ENCODE data around the gene KLHDC4. TPM values are rescaled to one million over a fixed set of nuclear protein-coding genes. Genes with fewer than 3 reads are reported as not detected.
A peak's percentile ranks its signal among the peaks of the same experiment; 100 is the strongest.

KLHDC4 gene
- polyA plus RNA-seq, 2 of the 4 experiments (the other 2 are of a cell fraction): 25.9 to 37.2 TPM

- Histone ChIP-seq H3K9me3 (peaks cover 9% of the 10 kb centered on the region), H3K4me1 (no peaks in the 10 kb centered on the region), H3K27ac (no peak overlapping the region), H3K4me3 (no peak overlapping the region), H3K4me2 (no peak overlapping the region)
- 62% methylated on average over 25 of the region's 25 CpGs for WGBS (ENCODE audit: missing lambda C conversion rate)
- FAIRE-seq (no peak), ATAC-seq (peak in 1 of 2 experiments; percentile 39; a peak in 2 of 6 replicates), DNase-seq (ENCODE audit: low read depth in 1 of 2, low spot score in 1 of 2) (no peak)
- TF ChIP-seq MAFK (IDR thresholded peaks at IDR 0.05; ENCODE audit: partially characterized antibody) (peak; percentile 82), CEBPB (IDR thresholded peaks at IDR 0.05) (no peak)
- CTCF ChIA-PET: interaction anchor here (1.8 kb wide), 1 partner anchor 27 kb away, joined by 9 read pairs; no protein-coding TSS in a partner anchor
- POLR2A ChIA-PET: no interaction called here
These were observed 103.3 kb downstream of the KLHDC4 start for GRCh38 chr16:87662254-87663204.

- no peak for FAIRE-seq
- POLR2A ChIA-PET: no interaction called here
These were observed 104.2 kb downstream of the KLHDC4 start for GRCh38 chr16:87661561-87661960.

GRCh38 chr16:87658564-87659225 lies 107.1 kb downstream of the KLHDC4 start:
- no peak overlapping the region for H3K4me3 ChIP-seq
- no peak for DNase-seq (ENCODE audit: low read depth in 1 of 2, low spot score in 1 of 2)
- POLR2A ChIA-PET: no interaction called here
- no peak for TF ChIP-seq MAX (IDR thresholded peaks at IDR 0.05)
- TF ChIP-seq SMC3 (IDR thresholded peaks at IDR 0.05): no peak
- no peak for TF ChIP-seq NPAS2 (CRISPR knock-in tag; IDR thresholded peaks at IDR 0.05; ENCODE audit: borderline replicate concordance)
- TF ChIP-seq CBX8 (IDR thresholded peaks at IDR 0.05): no peak
- no peak for FAIRE-seq
- H3K9me3 ChIP-seq: peaks cover 12% of the 10 kb centered on the region
- ATAC-seq: no peak
- H3K27ac ChIP-seq: no peak overlapping the region
- WGBS (ENCODE audit: missing lambda C conversion rate): 46% methylated on average over 13 of the region's 14 CpGs
- no peak overlapping the region for H3K4me2 ChIP-seq
- CTCF ChIA-PET: interaction anchor here (0.7 to 2.7 kb wide), 3 partner anchors 8 to 23 kb away, joined by 3 to 15 read pairs (median 5); no protein-coding TSS in a partner anchor
- no peaks in the 10 kb centered on the region for H3K4me1 ChIP-seq

More at GRCh38 chr16:87661561-87661960, 104.2 kb downstream of the KLHDC4 start:
- CTCF ChIA-PET: interaction anchor here (2.7 kb wide), 1 partner anchor 26 kb away, joined by 15 read pairs; no protein-coding TSS in a partner anchor
- Histone ChIP-seq H3K4me2 (no peak overlapping the region), H3K4me1 (no peaks in the 10 kb centered on the region), H3K27ac (no peak overlapping the region), H3K4me3 (no peak overlapping the region), H3K9me3 (peaks cover 12% of the 10 kb centered on the region)
- TF ChIP-seq REST (IDR thresholded peaks at IDR 0.05) (peak; percentile 88), USF2 (IDR thresholded peaks at IDR 0.05) (no peak)
- ATAC-seq: peak; percentile 67 to 70; a peak in 4 of 6 replicates
- peak; percentile 37 to 43 for DNase-seq (ENCODE audit: low read depth in 1 of 2, low spot score in 1 of 2)
- WGBS (ENCODE audit: missing lambda C conversion rate): 49% methylated on average over 15 of the region's 16 CpGs

Other genes starting within 250 kb of the KLHDC4 start
- 0.36 and 0.38 TPM in 2 replicates for gene JPH3, start 163.5 kb downstream of the KLHDC4 start, polyA plus RNA-seq (2011; rRNA removed)
- 1.4 to 1.6 TPM (median 1.4 TPM) in 3 replicates for gene JPH3, start 163.5 kb downstream of the KLHDC4 start, polyA plus RNA-seq (2017; fragmentation: RNase III; extraction: RNeasy Plus Mini Kit Qiagen cat#74134 plus additional on column Dnase treatment)
- gene SLC7A5, start 103.5 kb upstream of the KLHDC4 start, polyA plus RNA-seq (2011; rRNA removed): 265 and 326 TPM in 2 replicates
- gene SLC7A5, start 103.5 kb upstream of the KLHDC4 start, polyA plus RNA-seq (2017; fragmentation: RNase III; extraction: RNeasy Plus Mini Kit Qiagen cat#74134 plus additional on column Dnase treatment): 903 to 1,096 TPM (median 972 TPM) in 3 replicates
- not detected in 2 replicates for gene CA5A, start 170.5 kb upstream of the KLHDC4 start, polyA plus RNA-seq (2011; rRNA removed)
- not detected in 3 replicates for gene CA5A, start 170.5 kb upstream of the KLHDC4 start, polyA plus RNA-seq (2017; fragmentation: RNase III; extraction: RNeasy Plus Mini Kit Qiagen cat#74134 plus additional on column Dnase treatment)
- 17.1 and 18.1 TPM in 2 replicates for gene BANP, start 185.4 kb upstream of the KLHDC4 start, polyA plus RNA-seq (2011; rRNA removed)
- 13.6 to 17.2 TPM (median 16.5 TPM) in 3 replicates for gene BANP, start 185.4 kb upstream of the KLHDC4 start, polyA plus RNA-seq (2017; fragmentation: RNase III; extraction: RNeasy Plus Mini Kit Qiagen cat#74134 plus additional on column Dnase treatment)